CD4-positive, alpha-beta T cell treated with Interleukin-15 for 4 hours (primary cell): ENCODE data around the gene BRCA2.
A peak's percentile ranks its signal among the peaks of the same experiment; 100 is the strongest.

Source experiments
- DNase-seq: peaks from one replicate; pipeline ENCODE4 v3.0.0-alpha.2; 2020; ENCODE audit warnings: low spot score

BRCA2 gene

GRCh38 chr13:32385410-32385809 lies 70.1 kb downstream of the BRCA2 start:
- DNase-seq, result no peak

DNA sequence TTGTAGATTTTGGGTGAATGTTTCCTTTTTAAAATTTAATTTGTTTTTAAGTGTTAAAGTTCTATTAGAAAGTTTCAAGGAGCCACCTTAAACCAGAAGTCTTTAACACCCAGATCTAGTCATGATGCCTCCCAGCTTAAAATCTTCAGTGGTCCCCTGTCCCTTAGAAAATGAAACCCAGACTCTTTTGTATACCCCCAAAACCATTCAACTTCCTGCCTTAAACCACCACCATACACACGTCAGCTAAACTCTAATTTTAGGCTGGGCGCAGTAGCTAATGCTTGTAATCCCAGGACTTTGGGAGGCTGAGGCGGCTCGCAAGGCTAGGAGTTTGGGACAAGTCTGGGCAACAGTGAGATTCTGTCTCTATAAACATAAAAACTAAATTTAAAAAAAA lies 74.7 kb downstream of the BRCA2 start:
- DNase-seq, result peak; percentile 20

GRCh38 chr13:32390484-32390883 lies 75.2 kb downstream of the BRCA2 start:
- no peak for DNase-seq

GRCh38 chr13:32391101-32391619 lies 75.9 kb downstream of the BRCA2 start:
- no peak for DNase-seq

- no peak for DNase-seq
These were observed 87.8 kb downstream of the BRCA2 start for GRCh38 chr13:32403108-32403507.

DNA sequence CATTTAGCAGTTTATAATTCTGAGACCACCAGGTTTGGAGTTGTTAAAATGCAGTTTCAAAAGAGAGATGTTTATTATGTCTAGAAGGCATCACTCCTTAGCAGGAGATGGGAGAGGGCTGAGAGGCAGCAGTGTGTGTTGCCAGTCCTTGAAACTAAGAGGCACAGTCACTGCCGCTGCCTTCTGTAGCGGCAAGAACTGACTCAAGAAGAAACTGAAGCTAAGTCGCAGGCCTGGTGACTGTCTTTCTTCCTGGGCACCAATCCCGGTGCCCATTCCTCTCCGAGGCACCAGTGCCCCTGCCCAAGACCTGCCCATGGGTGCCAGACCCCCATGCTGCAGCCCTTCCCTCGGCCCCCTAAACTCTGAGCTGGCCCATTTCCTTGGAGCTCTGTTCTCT lies 92.5 kb downstream of the BRCA2 start:
- no peak for DNase-seq

- DNase-seq, result no peak
These were observed 93.1 kb downstream of the BRCA2 start for GRCh38 chr13:32408296-32409000.

DNA sequence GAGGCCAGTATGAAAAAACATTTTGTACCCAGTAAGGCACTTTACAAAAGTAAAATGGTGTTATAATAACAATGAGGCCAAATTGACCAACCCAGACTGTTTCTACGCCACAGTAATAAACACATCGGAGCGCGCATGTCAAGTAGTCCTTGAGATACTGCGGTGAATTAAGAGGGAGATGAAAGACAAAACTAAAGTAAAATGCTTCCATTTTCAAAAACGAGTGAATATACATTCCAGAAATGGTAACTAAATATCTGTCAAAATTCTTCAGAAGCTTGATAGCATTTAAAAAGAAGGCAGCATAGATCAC lies 93.6 kb downstream of the BRCA2 start:
- no peak for DNase-seq

DNA sequence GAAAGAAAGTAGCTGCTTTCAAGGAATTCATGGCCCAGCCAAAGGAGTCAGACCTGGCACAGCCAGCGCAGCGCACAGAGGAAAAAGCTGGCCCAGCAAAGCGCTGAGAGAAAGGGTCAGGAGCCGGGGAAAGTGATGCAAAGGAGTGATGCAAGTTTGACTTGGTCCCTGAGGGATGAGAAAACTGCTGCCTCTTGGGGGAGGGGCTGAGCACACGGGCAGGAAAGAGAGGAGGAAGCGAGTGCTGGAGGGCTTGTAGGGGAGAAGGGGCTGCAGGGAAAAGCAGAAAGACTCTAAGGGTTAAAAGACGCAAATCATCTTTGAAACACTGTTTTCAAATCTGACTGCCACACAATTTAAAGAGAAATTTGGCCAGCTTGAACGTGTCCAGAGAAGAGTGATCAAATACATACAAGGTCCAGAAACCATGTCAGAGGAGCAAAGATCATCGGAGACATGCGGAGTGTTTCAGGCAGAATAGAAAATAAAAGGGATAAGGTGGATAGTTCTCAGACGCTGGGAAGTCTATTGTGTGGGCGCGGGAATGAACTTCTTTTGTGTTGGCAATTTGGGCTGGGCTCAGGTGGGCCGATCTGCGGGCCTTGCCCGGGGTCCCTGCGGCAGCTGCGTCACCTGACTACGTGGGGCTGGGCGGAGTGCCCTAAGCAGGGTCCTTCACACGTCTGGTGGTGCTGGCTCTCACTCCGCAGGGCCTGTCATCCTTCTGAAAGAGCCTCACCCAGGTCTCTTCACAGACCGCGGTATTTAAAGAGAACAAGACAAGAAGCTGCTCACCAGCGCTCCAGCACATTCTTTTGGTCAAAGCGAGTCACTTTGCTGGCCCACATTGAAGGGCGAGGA lies 94.5 kb downstream of the BRCA2 start:
- no peak for DNase-seq

DNA sequence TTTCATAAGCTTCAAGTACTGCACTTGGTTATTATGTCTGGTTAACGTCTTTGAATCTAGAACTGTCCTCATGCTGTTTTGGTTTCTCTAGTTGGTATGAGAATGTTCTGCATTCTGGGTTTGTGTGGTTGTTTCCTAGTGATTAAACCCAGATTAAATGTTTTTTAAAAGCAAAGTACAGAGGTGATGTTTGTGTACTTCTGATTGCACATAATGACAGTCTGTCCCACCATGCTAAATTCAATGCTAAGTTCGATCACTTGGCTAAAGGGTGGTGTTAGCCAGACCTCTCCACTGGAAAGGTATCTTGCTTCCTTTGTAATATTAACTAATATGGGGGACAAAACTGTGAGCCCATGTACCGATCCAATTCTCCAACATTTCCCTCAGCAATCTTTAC lies 98.0 kb downstream of the BRCA2 start:
- no peak for DNase-seq

- no peak for DNase-seq
These were observed 99.3 kb downstream of the BRCA2 start for GRCh38 chr13:32414580-32414979.

DNA sequence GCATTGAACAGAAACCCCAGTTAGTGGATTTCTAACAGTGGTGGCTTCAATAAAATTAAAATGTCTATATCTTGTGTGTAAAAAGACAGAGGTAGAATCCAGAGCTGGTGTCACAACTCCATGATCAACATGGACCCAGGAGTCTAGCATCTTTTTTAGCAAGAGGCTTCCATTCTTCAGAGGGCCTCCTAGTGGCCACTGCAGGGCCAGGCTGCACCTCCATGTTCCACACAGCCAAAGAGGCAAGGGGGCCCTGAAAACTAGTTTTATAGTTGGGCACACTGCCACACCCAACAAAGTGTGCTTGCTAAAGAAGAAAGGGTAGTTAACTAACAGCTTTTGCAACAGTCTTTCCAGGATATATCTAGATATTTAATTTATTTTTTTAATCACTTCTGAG lies 99.7 kb downstream of the BRCA2 start:
- DNase-seq, result peak; percentile 18

DNA sequence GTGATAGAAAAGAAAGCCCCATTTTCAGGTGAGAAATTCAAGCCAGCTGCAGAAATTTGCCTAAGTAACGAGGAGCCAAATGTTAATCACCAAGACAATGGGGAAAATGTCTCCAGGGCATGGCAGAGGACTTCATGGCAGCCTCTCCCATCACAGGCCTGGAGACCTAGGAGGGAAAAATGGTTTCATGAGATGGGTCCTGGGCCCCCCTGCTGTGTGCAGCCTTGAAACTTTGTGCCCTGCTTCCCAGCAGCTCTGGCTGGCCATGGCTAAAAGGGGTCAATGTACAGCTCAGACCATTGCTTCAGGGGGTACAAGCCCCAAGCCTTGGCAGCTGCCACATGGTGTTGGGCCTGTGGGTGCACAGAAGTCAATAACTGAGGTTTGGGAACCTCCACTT lies 102.7 kb downstream of the BRCA2 start:
- no peak for DNase-seq

- DNase-seq, result no peak
These were observed 104.6 kb downstream of the BRCA2 start for GRCh38 chr13:32419862-32420261.

- no peak for DNase-seq
These were observed 108.3 kb downstream of the BRCA2 start for GRCh38 chr13:32423592-32423991.

DNA sequence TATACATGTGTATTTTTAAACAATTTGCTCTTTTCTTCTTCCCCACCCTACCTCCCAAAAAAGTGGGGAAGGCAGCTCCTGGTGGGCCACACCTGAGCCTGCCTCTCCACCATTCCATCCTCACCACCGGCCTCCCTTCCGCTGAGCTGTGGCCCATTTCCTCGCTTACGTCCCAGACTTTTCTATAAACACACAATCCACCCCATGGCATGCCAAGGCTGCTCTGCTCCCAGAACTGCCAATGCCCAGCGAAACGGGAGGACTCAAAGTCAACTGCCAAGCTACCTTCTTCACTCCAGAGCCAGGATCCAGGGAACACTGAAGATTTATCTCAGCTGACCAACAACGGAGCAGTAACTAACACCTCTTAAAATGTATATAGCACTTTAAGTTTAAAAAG lies 109.8 kb downstream of the BRCA2 start:
- no peak for DNase-seq

- DNase-seq, result peak; percentile 70
These were observed 111.1 kb downstream of the BRCA2 start for GRCh38 chr13:32426191-32426989.

DNA sequence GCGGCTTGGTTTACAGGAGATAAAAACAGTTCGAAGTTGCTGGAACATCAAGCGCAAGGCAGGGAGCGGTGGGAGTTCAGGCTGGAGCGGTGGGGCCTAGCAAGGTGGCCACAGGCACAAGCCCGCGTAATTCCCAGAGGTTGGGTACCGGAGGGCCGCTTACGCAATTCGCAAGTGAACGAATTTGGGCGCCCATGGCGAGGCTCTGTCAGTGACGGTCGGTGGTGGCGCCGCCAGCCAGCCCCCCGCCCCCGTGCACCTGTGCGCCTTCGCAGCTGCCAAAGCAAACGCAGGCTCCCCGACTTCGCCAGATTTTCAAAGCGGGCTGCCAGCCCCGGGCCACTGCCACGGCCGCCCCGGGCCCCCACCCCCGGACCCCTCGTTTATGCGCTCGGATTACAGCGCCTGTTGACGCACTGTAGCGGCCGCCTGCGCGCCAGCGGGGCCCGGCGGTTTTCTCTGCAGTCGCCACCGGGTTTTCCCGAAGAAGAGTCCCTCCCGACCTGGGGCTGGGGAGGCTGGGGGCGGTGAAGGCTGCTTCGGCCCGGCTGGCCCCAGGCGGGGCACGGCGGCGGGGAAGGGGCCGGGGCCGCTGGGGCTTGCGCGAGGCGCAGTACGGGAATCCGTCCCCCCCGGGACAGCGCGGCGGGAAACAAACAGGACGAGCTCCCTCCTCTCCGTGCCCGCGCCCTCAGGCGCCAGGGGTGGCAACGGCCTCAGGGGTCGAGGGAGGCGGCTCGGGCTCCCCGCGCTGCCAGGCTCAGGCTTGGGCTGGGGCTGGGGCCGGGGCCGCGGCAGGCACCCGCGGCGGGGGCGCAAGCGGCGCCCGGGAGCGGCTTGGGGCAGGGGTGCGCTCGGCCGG lies 111.9 kb downstream of the BRCA2 start:
- DNase-seq, result peak; percentile 35

DNA sequence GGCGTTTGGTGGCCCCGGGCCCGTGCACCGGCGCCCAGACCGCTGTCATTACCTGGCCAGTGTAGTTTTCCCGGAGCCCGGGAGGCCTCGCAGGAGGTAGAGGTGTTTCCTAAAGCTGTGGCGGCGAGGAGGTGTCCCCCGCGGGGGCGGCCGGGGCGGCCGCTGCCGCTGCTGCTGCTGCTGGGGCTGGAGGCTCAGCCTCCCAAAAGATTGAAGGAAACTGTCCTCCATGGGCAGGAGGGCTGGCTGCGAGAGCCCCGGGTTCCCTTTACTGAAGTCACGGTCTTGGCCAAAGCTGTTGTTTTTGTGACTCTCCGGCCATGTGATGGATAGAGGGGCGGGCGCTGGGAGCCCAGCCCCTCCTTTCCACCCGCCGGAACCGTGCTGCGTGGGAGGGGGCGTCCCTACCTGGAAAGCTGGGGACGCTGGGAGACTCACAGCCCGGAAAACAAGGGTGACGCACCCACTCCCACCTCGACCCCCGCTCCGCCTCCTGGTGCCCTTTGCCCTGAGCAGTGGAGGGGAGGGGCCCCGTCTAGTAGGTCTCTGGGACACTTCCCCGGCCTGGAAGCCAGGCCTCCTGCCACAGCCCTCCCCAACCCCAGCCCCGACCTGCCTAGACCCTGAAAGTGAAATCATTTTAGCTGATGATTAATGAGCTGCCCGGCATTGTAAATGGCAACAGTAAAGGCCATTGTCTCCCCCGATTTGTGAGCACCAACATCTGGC lies 112.7 kb downstream of the BRCA2 start, which contains the start of gene N4BP2L1:
TSS of gene N4BP2L1 (minus strand) at position 279 of the 729 bp plus-strand sequence. CDS start at position 231, 48 bp downstream.
- DNase-seq, result peak; percentile 87

- peak; percentile 22 for DNase-seq
These were observed 113.5 kb downstream of the BRCA2 start for GRCh38 chr13:32428581-32429432.
